CD4-positive, alpha-beta T cell treated with Interleukin-17A for 4 hours (primary cell): ENCODE measurements around the gene TAB2.

ENCODE experiments used
- DNase-seq: peaks from one replicate; pipeline ENCODE4 v3.0.0-alpha.2; 2020; ENCODE audit warnings: mixed read lengths

The TAB2 gene, protein sequence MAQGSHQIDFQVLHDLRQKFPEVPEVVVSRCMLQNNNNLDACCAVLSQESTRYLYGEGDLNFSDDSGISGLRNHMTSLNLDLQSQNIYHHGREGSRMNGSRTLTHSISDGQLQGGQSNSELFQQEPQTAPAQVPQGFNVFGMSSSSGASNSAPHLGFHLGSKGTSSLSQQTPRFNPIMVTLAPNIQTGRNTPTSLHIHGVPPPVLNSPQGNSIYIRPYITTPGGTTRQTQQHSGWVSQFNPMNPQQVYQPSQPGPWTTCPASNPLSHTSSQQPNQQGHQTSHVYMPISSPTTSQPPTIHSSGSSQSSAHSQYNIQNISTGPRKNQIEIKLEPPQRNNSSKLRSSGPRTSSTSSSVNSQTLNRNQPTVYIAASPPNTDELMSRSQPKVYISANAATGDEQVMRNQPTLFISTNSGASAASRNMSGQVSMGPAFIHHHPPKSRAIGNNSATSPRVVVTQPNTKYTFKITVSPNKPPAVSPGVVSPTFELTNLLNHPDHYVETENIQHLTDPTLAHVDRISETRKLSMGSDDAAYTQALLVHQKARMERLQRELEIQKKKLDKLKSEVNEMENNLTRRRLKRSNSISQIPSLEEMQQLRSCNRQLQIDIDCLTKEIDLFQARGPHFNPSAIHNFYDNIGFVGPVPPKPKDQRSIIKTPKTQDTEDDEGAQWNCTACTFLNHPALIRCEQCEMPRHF

DNA sequence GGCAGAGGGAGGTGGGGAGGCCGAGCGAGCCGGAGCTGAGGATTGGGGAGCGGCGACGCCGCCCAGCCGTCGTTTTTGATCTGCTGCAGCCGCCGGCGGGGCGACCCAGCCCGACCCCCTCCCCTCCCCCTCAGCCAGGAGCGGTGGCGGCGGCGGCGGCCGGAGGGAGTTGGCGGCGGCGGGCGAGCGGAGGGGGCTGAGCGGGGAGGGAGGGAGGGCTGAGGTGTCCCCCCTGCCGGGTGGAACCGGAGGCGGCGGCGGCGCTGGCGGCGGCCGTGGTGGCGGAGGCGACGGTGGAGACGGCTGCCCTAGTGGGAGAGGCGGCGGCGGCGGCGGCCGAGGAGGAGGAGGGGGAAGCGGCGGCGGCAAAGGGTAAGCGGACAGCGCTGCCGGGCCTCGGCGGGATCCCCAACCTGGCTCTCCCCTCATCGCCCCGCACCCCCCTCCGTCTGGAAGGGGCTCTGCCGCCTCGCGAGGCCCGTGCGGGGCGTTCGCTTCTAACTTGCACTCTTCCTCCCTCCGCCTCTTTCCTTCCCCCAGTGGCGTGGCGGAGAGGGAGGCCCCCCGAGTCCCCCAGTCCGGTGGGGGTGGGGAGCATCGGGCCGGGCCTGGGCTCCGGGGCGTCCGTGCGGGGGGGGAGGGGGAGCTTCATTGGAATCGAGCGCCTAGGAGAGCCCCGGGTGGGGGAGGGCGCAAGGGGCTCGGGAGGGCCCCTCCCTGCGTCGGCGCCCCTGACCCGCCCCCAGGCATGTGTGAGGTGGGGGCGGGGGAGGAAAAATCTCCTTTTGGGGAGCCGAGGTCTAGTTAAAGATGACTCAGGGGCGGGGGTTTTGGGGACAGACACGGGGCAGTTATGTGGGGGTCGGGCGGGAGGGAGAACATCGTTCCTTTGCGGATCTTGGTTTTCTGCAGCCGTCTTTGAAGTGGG, at the start of gene TAB2:
Gene TAB2, plus strand, starts transcription at position 69 of the 928 bp plus-strand sequence. CDS start 52,286 bp downstream, outside the sequence.
- DNase-seq = peak; percentile 81

DNA sequence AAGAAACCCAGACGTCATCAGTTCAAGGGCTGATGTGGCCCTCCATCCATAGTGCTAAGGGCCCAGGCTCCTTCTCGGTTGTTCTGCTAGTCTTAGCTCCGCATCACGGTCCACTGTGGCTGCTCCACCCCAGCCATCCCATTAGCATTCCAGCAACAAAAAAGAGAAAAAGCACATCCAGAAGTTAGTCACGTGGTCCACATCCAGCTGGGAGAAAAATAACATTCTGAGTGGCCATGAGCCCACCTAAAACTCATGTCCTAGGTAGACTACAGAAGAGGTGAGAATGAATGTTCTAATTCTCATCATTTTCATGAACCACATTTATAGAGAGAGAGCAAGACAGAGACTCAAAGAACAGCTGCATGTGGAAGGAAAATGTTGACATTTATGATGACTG, 49.4 kb upstream of the TAB2 start:
- DNase-seq = no peak

DNA sequence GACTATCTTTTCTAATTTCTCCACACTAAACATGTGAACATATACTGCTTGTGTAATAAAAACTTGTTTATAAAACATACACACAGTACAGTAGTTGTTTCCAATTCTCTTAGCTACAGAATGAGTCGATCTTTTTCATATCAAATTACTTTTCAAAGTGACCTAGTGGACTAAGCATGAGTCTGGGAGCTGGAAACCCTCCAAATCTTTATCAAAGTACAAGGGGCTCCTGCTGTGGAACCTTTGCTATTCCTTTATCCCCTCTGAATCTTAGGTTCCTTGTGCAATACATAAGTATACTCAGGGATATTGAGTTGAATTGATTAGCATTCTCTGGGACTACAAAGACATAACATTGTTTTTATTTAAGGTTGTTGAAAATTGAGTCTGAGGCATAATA, 48.7 kb upstream of the TAB2 start:
- no peak for DNase-seq

DNA sequence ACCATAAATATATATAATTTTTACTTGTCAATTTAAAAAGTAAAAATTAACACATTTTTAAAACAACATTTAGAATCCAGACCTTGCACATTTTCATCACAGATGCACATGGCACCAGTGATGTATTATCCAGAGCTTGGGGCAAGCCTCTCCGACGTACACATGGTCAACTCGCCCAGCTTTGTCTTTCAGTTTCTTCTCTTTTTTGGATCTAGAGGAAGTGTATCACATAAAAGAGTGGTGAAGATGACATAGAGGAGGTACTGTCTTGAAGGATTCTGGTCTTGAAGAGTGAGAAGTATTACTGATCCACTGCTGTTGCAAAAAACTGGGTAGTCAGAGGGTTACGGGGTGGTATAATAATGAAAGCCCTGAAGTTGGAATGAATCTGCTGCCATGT, 46.9 kb upstream of the TAB2 start:
- DNase-seq = no peak

DNA sequence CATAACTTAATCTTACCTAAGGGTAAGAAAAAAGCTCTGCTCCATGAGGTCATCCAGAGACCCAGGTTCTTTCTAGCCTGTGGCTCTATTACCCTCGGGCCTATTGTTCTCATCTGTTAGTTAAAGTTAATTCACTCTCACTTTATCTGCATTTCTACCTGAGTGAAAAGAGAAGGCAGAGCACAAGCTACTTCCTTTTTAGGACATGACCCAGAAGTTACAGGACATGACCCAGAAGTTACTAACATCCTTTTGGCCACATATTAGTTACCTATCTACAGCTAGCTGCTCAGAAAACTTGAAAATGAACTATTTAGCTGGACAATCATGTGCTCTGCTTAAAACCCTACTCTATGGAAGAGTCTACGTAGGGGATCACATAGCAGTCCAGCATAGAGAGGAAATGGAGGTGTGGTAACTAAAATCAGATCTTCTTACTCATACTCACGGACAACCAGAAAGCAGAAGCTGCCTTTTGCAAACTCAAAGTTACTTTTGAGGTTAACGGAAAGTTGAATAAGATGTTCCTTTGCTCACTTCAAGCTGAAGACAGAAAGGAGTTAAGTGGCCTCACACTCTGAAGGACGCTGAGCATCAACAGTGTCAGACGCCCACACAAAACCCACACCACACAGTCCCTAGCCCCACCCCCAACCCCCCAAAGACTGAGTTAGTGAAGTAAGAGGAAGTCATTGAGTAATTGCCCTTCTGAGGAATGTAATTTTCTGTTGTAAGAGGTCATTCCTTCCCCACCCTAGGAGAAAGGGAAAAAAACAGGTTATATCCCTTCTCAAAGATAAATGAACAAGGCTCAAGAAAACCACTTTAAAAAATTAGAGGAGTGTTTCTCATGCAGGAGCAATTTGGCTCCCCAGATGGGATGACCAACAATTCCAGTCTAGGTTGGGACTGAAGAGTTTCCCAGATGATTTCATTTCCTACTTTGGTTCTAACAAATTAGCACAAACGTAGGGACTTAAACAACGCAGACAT, 45.9 kb upstream of the TAB2 start:
- DNase-seq = peak; percentile 75

DNA sequence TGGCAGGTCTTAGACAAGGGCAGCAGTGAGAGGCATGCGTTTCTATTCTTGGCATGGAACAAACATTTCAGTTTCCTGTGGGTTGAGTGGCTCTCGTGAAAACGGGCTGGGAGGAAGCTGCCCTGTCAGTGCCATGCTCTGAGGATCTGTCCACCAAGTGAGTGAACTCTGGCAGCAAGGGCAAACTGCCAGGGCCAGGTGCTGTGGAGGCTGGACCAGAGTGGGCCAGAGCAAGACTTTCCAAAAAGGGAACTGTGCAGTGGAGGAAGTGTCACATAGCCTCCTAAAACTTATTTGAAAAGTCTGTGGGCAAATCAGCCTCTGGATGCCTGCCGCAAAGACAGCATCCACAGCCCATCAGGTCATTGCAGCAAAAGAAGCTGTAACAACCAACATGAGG, 44.2 kb upstream of the TAB2 start:
- DNase-seq = peak; percentile 23

DNA sequence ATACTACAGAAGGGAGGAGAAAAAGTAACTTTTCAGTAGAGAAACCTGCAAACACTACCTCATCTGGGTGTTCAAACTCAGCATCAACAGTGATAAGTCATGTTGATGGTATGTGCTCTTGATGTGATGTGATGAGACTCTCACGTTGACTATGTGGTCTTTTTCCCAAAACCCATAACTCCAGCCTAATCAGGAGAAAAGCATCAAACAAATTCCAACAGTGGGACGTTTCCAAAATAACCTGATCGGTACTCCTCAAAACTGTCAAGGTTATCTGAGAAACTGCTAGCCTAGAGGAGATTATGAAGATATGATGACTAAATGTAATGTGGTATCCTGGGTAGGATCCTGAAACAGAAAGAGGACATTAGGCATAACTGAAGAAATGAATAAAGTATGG, 41.9 kb upstream of the TAB2 start:
- DNase-seq = no peak

DNA sequence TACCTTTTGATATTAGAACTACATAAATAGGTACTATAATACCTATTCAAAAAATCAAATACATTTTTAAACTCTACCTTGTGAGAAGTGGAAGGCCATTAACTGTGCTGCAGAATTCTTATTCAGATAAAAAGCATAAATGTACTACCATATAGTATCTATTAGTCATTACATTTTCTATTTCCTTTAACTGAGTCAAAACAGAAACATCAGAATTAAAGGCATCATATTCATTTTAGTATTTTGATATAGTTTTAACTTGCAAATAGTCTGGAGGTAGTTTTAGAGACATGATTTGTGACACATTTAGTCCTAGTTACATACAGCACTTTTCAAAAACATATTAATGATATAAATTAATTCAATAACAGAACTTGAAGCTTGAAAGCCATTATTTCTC, 39.9 kb upstream of the TAB2 start:
- no peak for DNase-seq

DNA sequence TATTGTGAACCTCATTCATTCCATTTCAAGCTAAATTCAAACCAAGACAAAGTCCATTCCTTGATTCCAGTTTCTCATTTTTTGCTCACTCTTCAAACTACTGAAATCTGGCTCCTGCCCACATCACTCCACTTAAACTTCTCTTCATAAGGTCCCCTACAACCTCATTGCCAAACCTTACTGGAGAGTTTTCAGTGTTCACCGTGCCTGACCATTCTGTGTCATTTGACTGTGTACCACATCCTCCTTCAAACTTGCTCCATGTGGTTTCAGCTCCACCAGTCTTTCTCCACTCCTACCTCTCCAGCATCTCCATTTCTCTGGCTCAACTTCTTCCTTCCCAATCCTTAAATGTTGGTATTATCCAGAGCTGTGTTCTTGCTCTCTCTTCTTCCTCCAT, 38.5 kb upstream of the TAB2 start:
- no peak for DNase-seq

DNA sequence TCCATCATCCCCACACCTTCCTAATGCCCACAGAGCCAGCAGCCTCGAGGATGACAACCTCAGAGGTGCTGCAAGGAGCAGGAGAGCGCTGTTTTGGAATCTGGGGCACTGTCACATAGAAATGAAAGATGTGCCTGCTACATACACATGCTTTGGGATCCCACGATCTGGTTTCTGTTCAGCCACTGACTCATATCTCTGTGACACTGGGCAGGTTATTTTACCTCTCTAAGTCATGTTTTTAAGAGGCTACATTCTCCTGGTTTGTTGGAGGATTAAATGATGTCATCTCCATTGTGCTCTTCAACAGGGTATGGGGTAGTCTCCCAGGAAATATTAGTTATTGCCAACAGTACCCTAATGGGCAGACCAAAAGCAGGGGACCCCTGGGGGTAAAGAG, 32.6 kb upstream of the TAB2 start:
- no peak for DNase-seq

DNA sequence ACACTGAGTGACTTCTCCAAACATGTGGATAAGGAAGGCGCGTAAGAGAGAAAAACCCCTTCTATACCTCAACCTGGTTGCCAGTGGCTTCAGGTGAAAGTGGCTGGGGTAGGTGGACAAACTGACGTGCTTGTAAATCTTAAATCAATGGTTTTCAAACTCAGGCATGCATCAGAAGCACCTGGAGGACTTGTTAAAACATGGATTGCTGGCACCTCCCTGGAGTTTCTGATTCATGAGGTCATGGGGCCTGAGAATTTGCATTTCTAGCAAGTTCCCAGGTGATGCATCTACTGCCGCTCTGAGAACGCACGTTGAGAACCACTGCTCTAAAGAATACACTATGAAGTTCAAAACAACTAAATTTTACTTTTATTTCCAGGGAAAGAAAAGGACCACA, 31.9 kb upstream of the TAB2 start:
- no peak for DNase-seq

DNA sequence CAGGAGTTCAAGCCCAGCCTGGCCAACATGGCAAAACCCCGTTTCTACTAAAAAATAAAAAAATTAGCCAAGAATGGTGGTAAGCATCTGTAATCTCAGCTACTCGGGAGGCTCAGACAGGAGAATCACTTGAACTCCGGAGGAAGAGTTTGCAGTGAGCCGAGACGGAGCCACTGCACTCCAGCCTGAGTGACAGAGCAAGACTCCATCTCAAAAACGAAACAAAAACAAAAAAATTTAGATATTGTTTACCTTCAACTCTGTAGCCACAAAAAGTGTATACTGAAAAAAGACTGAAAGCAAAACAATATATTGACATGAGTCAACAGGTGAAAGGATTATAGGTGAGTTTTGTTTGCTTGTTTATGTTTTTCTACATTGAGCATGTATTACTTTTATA, 30.6 kb upstream of the TAB2 start:
- no peak for DNase-seq

DNA sequence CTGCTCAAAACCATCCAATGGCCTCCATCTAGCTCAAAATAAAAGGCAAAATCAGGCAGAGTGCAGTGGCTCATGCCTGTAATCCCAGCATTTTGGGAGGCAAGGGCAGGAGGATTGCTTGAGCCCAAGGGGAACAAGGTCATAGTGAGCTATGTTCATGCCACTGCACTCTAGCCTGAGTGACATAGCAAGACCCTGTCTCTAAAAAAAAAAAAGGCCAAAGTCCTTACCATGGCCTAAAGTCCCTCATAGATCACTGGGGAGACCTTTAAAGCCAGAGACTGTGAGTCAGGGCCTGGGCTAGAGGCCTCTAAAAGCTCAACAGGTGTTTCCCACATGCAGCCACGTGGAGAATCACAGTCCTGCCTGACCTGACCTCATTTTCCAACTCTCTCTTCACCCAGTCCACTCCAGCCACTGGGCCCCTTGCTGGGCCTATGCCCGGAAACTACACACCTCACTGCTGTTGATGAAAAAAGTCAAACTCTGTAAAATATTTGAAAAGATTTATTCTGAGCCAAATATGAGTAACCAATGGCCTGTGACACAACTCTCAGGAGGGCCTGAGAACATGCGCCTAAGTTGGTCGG, 28.2 kb upstream of the TAB2 start:
- DNase-seq = no peak

DNA sequence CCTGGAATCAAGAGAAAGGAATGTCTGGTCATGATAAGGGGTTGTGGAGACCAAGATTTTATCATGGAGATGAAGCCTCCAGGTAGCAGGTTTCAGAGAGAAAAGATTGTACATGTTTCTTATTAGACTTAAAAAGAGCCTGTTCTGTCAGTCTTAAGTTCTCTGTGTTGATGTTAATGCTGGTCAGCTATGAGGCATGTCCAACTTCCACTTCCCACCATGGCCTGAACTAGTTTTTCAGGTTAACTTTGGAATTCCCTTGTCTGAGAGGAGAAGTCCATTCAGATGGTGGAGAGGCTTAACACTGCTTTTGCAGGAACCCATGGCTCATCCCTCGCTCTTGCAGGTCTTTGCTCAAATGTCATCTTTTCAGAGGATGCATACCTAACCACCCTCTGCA, 27.5 kb upstream of the TAB2 start:
- DNase-seq = no peak

DNA sequence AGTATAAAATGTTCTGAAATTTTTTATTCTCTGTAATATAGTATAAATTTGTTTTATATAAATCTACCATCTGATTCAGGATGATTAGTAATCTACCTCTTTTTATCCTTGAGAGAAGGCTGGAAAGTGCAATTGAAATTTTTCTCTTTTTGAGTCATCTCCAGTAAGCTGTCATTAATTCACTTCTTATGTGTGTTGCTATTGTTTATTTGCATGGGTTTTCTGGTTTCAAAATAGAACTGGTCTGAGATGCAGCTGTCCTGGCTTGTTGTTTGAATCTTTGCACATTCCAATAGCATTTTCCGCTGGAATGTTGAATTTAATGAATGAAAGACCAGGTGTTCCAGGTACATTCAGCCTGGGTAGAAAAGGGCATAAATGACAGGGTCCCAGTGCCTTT, 24.3 kb upstream of the TAB2 start:
- DNase-seq = no peak

DNA sequence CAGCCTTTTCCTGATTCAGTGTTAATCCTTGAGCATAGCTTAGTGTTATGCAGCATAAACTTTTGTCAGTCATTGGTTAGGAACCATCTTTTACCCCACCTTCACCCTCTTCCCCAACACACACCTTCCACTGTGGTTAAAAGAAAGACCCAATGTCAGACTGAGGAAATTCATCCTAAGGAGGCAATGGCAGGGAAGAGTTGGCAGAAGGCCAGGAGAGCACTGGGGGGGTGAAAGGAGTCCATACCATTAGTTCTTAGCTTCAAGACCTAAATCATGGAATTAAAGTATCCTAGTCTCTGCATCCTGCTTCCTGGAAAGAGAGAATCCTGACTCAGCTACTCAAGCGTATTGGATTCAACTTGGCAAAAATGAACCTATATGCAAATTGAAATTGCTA, 16.9 kb upstream of the TAB2 start:
- DNase-seq = no peak

DNA sequence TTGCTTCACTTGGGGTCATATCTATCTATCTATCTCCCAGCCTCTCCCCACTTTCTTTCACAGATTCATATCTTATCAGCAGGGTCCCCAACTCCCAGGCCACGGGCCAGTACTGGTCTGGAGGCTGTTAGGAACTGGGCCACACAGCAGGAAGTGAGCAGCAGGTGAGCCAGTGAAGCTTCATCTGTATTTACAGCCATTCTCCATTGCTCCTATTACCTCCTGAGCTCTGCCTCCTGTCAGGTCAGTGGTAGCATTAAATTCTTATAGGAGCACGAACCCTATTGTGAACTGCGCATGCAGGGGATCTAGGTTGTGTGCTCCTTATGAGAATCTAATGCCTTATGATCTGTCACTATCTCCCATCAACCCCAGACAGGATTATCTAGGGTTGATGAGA, 14.8 kb upstream of the TAB2 start:
- no peak for DNase-seq

DNA sequence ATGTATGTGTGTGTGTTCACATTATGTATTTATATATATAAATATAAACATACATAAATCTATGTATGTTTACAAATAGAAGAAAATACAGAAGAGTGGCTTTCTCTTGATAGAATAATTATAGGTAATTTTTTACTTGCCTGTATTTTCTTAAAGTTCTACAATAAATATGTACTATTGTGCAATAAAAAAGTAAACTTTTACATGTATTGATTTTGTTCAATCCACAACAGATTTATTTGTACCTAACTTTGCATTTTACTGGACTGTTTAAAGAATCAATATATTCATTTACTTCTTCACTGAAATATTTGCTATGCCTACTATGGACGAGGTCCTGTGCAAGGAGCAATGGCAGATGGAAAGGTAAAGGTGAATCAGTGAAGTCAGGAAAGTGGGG, 14.0 kb upstream of the TAB2 start:
- no peak for DNase-seq

DNA sequence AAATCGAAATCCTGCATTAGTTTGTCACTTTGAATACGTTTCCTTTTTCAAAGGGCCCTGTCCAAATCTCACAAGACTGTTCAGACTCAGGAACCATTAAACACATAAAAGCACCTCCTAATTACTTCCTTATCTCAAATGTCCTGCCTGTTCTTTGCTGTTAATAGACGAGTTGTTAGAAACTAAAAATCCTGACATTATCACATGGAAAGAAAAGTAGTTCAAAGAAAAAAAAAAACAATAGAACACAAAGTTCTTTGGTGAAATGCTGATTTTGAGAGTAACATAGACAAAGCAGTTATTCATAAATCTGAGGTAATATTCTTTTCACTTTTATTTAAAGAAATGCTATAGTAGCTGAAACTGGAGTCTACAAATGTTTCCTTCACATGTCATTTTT, 12.1 kb upstream of the TAB2 start:
- DNase-seq = no peak

DNA sequence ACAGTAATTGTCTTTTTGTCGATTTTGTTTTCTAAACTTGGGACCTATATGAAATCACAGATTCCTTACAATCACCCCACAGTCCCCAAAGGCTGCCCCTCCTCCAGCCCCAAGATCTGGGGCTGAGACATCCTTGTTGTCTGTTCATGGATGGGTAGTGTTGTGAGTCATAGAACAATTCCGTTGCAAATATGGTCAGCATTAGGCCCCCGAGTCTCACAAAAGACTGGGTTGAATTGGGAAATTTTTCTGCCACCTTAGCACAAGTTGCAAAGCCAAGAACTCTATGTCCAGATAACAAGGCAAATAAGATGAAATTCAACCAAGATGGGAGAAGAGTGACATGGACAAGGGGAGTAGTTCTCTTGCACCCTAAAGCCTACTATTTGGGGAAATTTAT, 10.5 kb upstream of the TAB2 start:
- no peak for DNase-seq

DNA sequence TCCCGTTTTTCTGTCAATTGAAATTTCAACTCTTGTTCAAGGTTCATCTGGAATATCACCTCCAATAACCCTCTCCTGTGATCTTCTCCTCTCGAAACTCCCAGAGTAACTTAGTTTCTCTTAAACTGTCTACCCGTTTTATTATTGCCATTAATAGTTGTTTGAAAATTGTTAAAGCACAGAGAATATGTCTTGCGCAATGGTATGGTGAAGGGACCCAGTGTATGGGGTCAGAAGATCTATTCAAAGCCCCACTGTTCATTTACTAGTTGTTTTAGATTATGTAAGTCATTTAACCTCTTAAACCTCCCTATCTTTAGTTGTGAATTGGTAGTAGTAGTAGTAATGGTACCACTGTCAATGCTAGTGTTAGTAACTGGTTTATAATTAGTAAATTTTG, 6.2 kb upstream of the TAB2 start:
- no peak for DNase-seq

DNA sequence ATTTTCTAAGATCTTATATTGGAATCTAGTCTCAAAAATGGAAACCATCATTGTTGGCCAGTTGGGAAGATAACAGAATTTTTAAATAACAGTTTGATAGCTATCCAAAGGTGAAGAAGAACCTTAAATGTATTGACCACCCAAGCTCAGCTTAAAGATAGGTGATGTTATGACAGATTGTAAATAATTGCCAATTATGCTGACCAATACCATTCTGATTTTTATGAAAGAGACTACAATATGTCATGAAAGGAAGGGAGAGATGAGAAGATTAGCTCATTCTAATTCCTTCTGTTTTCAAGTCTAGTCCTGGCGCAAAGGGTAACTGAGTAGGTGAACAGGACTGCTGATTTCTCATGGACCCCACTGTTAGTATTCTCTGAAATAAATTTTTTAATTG, 5.7 kb upstream of the TAB2 start:
- DNase-seq = no peak
